ENCODE results near the gene UQCRFS1. TPM values are rescaled to one million over a fixed set of nuclear protein-coding genes. Genes with fewer than 3 reads are reported as not detected.

UQCRFS1 gene
- polyA plus RNA-seq, 1 of the 3 experiments (the other 2 are of a cell fraction): 36.7 TPM

DNA sequence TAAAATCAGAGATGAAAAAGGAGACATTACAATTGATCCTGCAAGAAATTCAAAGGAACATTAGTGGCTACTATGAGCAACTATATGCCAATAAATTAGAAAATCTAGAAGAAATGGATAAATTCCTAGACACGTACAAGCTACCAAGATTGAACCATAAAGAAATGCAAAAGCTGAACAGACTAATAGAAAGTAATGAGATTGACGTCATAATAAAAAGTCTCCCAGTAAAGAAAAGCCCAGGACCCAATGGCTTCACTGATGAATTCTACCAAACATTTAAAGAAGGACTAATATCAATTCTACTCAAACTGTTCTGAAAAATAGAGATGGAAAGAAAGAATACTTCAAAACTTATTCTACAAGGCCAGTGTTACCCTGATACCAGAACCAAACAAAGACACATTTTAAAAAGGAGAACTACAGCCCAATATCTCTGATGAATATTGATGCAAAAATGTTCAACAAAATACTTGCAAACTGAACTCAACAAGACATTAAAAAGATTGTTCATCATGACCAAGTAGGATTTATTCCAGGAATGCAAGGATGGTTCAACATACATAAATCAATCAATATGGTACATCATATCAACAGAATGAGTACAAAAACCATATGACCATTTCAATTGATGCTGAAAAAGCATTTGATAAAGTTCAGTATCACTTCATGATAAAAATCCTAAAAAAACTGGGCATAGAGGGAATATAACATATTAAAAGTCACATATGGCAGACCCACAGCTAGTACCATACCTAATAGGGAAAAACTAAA lies 35.8 kb downstream of the UQCRFS1 start (continued):
- TF ChIP-seq, protein P1, sequence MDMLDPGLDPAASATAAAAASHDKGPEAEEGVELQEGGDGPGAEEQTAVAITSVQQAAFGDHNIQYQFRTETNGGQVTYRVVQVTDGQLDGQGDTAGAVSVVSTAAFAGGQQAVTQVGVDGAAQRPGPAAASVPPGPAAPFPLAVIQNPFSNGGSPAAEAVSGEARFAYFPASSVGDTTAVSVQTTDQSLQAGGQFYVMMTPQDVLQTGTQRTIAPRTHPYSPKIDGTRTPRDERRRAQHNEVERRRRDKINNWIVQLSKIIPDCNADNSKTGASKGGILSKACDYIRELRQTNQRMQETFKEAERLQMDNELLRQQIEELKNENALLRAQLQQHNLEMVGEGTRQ (IDR thresholded peaks at IDR 0.05; ENCODE audit: borderline replicate concordance, low read depth, low read length): no peak
- TF ChIP-seq, protein P2, sequence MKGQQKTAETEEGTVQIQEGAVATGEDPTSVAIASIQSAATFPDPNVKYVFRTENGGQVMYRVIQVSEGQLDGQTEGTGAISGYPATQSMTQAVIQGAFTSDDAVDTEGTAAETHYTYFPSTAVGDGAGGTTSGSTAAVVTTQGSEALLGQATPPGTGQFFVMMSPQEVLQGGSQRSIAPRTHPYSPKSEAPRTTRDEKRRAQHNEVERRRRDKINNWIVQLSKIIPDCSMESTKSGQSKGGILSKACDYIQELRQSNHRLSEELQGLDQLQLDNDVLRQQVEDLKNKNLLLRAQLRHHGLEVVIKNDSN (IDR thresholded peaks at IDR 0.05; ENCODE audit: borderline replicate concordance, low read depth): no peak
- TF ChIP-seq RXRA (IDR thresholded peaks at IDR 0.05; ENCODE audit: borderline replicate concordance, low read depth) (no peak), EZH2phosphoT487 (IDR thresholded peaks at IDR 0.05; ENCODE audit: borderline replicate concordance, low read depth) (no peak), MEF2A (IDR thresholded peaks at IDR 0.05; ENCODE audit: borderline replicate concordance, low read depth) (no peak)
- TF ChIP-seq, protein P3, sequence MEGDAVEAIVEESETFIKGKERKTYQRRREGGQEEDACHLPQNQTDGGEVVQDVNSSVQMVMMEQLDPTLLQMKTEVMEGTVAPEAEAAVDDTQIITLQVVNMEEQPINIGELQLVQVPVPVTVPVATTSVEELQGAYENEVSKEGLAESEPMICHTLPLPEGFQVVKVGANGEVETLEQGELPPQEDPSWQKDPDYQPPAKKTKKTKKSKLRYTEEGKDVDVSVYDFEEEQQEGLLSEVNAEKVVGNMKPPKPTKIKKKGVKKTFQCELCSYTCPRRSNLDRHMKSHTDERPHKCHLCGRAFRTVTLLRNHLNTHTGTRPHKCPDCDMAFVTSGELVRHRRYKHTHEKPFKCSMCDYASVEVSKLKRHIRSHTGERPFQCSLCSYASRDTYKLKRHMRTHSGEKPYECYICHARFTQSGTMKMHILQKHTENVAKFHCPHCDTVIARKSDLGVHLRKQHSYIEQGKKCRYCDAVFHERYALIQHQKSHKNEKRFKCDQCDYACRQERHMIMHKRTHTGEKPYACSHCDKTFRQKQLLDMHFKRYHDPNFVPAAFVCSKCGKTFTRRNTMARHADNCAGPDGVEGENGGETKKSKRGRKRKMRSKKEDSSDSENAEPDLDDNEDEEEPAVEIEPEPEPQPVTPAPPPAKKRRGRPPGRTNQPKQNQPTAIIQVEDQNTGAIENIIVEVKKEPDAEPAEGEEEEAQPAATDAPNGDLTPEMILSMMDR (IDR thresholded peaks at IDR 0.05): no peak
- TF ChIP-seq, protein P4, sequence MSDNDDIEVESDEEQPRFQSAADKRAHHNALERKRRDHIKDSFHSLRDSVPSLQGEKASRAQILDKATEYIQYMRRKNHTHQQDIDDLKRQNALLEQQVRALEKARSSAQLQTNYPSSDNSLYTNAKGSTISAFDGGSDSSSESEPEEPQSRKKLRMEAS (IDR thresholded peaks at IDR 0.05; ENCODE audit: low read depth): no peak

DNA sequence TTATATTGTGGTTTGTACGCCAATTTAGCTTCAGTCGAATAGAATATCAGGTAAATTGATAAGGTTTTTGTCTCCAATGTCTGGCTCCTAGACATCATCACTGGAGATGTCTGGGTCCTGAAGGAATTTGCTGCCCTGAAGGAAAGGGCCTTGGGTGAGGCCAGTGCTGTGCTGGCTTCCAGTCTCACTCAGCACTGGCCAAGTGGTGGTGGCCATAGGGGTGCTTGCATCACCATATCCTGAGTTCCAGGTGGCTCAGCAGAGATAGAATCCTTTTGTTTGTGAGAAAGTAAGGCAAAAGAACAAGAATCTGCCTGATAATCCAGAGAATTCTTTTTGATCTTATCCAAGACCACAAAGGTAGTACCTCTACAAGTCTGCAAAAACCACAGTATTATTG lies 39.1 kb downstream of the UQCRFS1 start:
- Histone ChIP-seq H3K9ac (no peak overlapping the region), H3F3A (replicated peaks; ENCODE audit: insufficient read depth) (no peaks in the 10 kb centered on the region), H3K36me3 (replicated peaks in 1 of 2; ENCODE audit: control insufficient read depth in 1 of 2, insufficient read depth in 2 of 2, low read length in 1 of 2) (no peaks in the 10 kb centered on the region), H3K4me1 (ENCODE audit: control insufficient read depth in 1 of 2, insufficient read depth in 2 of 2, low read depth in 1 of 2, low read length in 1 of 2) (no peaks in the 10 kb centered on the region), H3K27ac (ENCODE audit: low read depth in 2 of 2, low read length in 1 of 2) (no peak overlapping the region), H3K9me2 (no peaks in the 10 kb centered on the region), H3K27me3 (ENCODE audit: insufficient read depth) (no peaks in the 10 kb centered on the region), H3K4me3 (ENCODE audit: low read depth in 2 of 2, low read length in 1 of 2) (no peak overlapping the region), H3K9me3 (peaks cover 22% of the 10 kb centered on the region; the same call in 1 of the 2 replicates), H3K4me2 (no peak overlapping the region), H2AFZ (ENCODE audit: low read depth) (no peak overlapping the region), H4K20me1 (ENCODE audit: insufficient read depth) (no peaks in the 10 kb centered on the region), H3K79me2 (ENCODE audit: insufficient read depth) (no peaks in the 10 kb centered on the region)
- POLR2A ChIA-PET: no interaction called here
- TF ChIP-seq EZH2phosphoT487 (IDR thresholded peaks at IDR 0.05; ENCODE audit: borderline replicate concordance, low read depth) (no peak), RFX5 (IDR thresholded peaks at IDR 0.05; ENCODE audit: low read length) (no peak)
- no peak for DNase-seq
- 0% methylated on average over 2 of the region's 2 CpGs for WGBS (ENCODE audit: low lambda C conversion rate)
- CTCF ChIA-PET: interaction anchor here (1.1 kb wide), 1 partner anchor 12 kb away, joined by 3 read pairs; no protein-coding TSS in a partner anchor

DNA sequence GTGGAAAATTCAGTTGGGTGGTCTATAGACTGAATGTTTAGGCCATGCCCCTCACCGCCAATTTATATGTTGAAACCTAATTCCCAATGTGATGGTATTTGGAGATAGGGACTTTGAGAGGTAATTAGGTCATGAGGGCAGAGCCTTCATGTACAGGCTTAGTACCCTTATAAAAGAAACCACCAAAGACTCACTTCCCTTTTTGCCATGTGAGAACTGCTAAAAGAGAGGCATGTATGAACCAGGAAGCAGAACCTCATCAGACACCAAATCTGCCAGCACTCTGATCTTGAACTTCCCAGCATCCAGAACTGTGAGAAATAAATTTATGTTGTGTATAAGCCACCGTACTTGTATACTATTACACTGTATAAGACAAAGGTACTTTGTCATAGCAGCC lies 40.6 kb downstream of the UQCRFS1 start:
- Histone ChIP-seq H3K9ac (no peak overlapping the region), H3K36me3 (replicated peaks in 1 of 2; ENCODE audit: control insufficient read depth in 1 of 2, insufficient read depth in 2 of 2, low read length in 1 of 2) (no peaks in the 10 kb centered on the region), H3K4me3 (ENCODE audit: low read depth in 2 of 2, low read length in 1 of 2) (no peak overlapping the region), H3K9me3 (peaks cover 7% of the 10 kb centered on the region; the same call in 1 of the 2 replicates), H3K4me2 (no peak overlapping the region), H3K27me3 (ENCODE audit: insufficient read depth) (no peaks in the 10 kb centered on the region), H4K20me1 (ENCODE audit: insufficient read depth) (no peaks in the 10 kb centered on the region), H2AFZ (ENCODE audit: low read depth) (no peak overlapping the region), H3K4me1 (ENCODE audit: control insufficient read depth in 1 of 2, insufficient read depth in 2 of 2, low read depth in 1 of 2, low read length in 1 of 2) (no peaks in the 10 kb centered on the region), H3K79me2 (ENCODE audit: insufficient read depth) (no peaks in the 10 kb centered on the region), H3F3A (replicated peaks; ENCODE audit: insufficient read depth) (no peaks in the 10 kb centered on the region), H3K27ac (ENCODE audit: low read depth in 2 of 2, low read length in 1 of 2) (no peak overlapping the region), H3K9me2 (no peaks in the 10 kb centered on the region)
- TF ChIP-seq ELF1 (IDR thresholded peaks at IDR 0.05) (no peak), NRF1 (IDR thresholded peaks at IDR 0.05; ENCODE audit: low read depth, low read length) (no peak), TEAD4 (IDR thresholded peaks at IDR 0.05; ENCODE audit: borderline replicate concordance, insufficient read depth) (no peak), TAF1 (IDR thresholded peaks at IDR 0.05; ENCODE audit: borderline replicate concordance, low read depth, low read length) (no peak), EP300 (IDR thresholded peaks at IDR 0.05; ENCODE audit: borderline replicate concordance in 1 of 2, low read depth in 1 of 2, low read length in 1 of 2) (no peak), CHD2 (IDR thresholded peaks at IDR 0.05; ENCODE audit: low read length, partially characterized antibody) (no peak), POLR2AphosphoS5 (IDR thresholded peaks at IDR 0.05; ENCODE audit: low read depth, low read length) (no peak)
- TF ChIP-seq, protein P1 (IDR thresholded peaks at IDR 0.05; ENCODE audit: borderline replicate concordance, low read depth, low read length): no peak
- DNase-seq: no peak
- ChIA-PET CTCF (no interaction called here), POLR2A (no interaction called here)
- 5% methylated on average over 2 of the region's 2 CpGs for WGBS (ENCODE audit: low lambda C conversion rate)
